GM23248 (cell line): ENCODE results near the gene ZSWIM6.

Experiments
- EZH2 ChIP-seq: fragments of 200-600 bp; sonication (generic); IDR thresholded peaks from 2 replicates; pipeline ENCODE4 v1.6.1; 2018; ENCODE audit warnings: antibody characterized with exemption, mild to moderate bottlenecking; ENCODE audit not compliant: insufficient read depth, poor library complexity, severe bottlenecking
- EZH2phosphoT487 ChIP-seq: fragments of 200-600 bp; sonication (generic); IDR thresholded peaks from 2 replicates; pipeline ENCODE4 v1.6.1; 2018; ENCODE audit warnings: antibody characterized with exemption, moderate library complexity, mild to moderate bottlenecking, low read depth; ENCODE audit not compliant: insufficient read depth

DNA sequence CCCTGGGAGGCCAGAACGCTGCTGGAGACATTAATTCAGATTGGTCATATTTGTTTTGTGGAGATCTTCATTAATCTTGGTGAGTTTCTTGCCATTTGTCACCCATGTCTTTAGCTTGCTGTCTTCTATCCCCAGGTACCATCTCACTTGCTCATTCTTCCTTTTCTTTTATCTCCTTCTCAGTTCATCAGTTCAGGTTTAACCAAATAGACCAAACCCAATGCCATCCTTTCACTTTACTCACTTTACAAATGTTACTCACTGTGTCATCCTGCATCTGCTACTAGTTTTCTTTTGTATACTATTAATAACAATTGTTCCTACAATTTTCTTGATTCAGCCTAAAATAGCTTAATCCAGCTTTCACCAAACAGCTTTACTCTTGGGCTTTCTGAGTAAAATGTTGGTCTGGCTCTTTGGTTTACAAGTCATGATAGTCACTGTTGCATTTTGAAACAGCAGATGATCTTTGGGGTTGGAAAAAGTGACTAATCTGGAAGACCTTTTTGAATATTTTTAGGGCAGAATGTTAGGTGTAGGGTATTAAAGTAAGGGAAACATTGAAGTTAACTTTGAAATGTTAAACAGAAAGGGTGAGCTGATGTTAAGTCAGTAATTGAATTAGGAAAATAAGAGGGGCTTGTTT, 246.9 kb downstream of the ZSWIM6 start:
- TF ChIP-seq EZH2phosphoT487 (no peak), EZH2 (no peak)
